Caco-2 (cell line): ENCODE data around the gene PALM2AKAP2. TPM values are rescaled to one million over a fixed set of nuclear protein-coding genes. Genes with fewer than 3 reads are reported as not detected.
A peak's percentile ranks its signal among the peaks of the same experiment; 100 is the strongest.

Experiments used
- BruUV-seq: library from RNA; stranded (reverse); fragments of 400-500 nt; replicated peaks from 2 replicates; lab custom pipeline; 2021; lab: Mats Ljungman, UMichigan
- CTCF ChIA-PET: fragments of 300-600 bp; sonication (Branson Sonifier 250); formaldehyde crosslinking; loops from one replicate; lab custom pipeline; 2022; ENCODE audit warnings: antibody characterized with exemption; lab: Charles Lee
- POLR2A ChIA-PET: fragments of 300-600 bp; sonication (Branson Sonifier 250); formaldehyde crosslinking; loops from one replicate; lab custom pipeline; 2022; ENCODE audit warnings: antibody characterized with exemption; lab: Charles Lee
- DNase-seq, 2 experiments: peaks; one replicate each; pipeline versions ENCODE4 v3.0.0 to v3.0.0-alpha.2; 2020 to 2022
- H3K27me3 ChIP-seq: replicated peaks from 2 replicates; pipeline ENCODE4 v1.6.0; 2011; ENCODE audit warnings: low read length; ENCODE audit not compliant: control insufficient read depth, insufficient read depth
- H3K36me3 ChIP-seq: 2 replicates; pipeline ENCODE4 v1.5.1; 2011; ENCODE audit warnings: low read length; ENCODE audit not compliant: control insufficient read depth, insufficient read depth
- H3K4me1 ChIP-seq: fragments of 250-450 bp; sonication (Bioruptor Pico); 2 replicates; pipeline ENCODE4 v1.5.1; 2020; ENCODE audit warnings: mild to moderate bottlenecking
- H3K4me3 ChIP-seq: 2 replicates; pipeline ENCODE4 v1.5.1; 2011; ENCODE audit warnings: low read depth, mild to moderate bottlenecking, control low read depth, low read length
- H3K9me3 ChIP-seq: fragments of 250-450 bp; sonication (Bioruptor Pico); 2 replicates; pipeline ENCODE4 v1.5.1; 2020; ENCODE audit warnings: mild to moderate bottlenecking, moderate library complexity
- H3K27ac Mint-ChIP-seq: one replicate; pipeline ENCODE4 v1.8.0; 2022; ENCODE audit warnings: mixed read lengths; ENCODE audit not compliant: unreplicated experiment
- H3K27me3 Mint-ChIP-seq: one replicate; pipeline ENCODE4 v1.8.0; 2022; ENCODE audit warnings: mixed read lengths; ENCODE audit not compliant: insufficient read depth, unreplicated experiment
- H3K36me3 Mint-ChIP-seq: one replicate; pipeline ENCODE4 v1.8.0; 2022; ENCODE audit warnings: mild to moderate bottlenecking, mixed read lengths; ENCODE audit not compliant: insufficient read depth, unreplicated experiment
- H3K4me1 Mint-ChIP-seq: one replicate; pipeline ENCODE4 v1.8.0; 2022; ENCODE audit warnings: low read depth, mixed read lengths; ENCODE audit not compliant: unreplicated experiment
- H3K4me3 Mint-ChIP-seq: one replicate; pipeline ENCODE4 v1.8.0; 2022; ENCODE audit warnings: mild to moderate bottlenecking, moderate library complexity, mixed read lengths; ENCODE audit not compliant: unreplicated experiment
- H3K9me3 Mint-ChIP-seq: one replicate; pipeline ENCODE4 v1.8.0; 2022; ENCODE audit warnings: mixed read lengths; ENCODE audit not compliant: unreplicated experiment
- CTCF ChIP-seq, 2 experiments: fragments of 200-600 bp in 1 of 2; IDR thresholded peaks; 1 replicate in 1 of 2; 2 replicates in 1 of 2; pipeline versions ENCODE4 v1.5.1 to v1.8.0; 2011 to 2022; ENCODE audit warnings: antibody characterized with exemption in 1 of 2, control low read depth in 1 of 2, inconsistent platforms in 1 of 2, low read depth in 1 of 2, low read length in 1 of 2, mild to moderate bottlenecking in 1 of 2, moderate library complexity in 1 of 2; ENCODE audit not compliant: insufficient read depth in 1 of 2, severe bottlenecking in 1 of 2, unreplicated experiment in 1 of 2
- intact Hi-C: fragments of 100-400 bp; cut with micrococcal nuclease; formaldehyde crosslinking; loops from one replicate; pipeline ENCODE4 v1.10.0; 2022; ENCODE audit not compliant: unreplicated experiment
- total RNA-seq: library from RNA; stranded (reverse); gene quantifications from 2 replicates; pipeline ENCODE4 v1.2.3, GENCODE V29; 2022

Gene PALM2AKAP2
- total RNA-seq, 1 experiment from 2014 or later = 0.54 TPM

- no peak overlapping the region for H3K27ac Mint-ChIP-seq
- peaks cover 2% of the 10 kb centered on the region for H3K4me1 Mint-ChIP-seq
- peaks cover 20% of the 10 kb centered on the region for H3K27me3 Mint-ChIP-seq
- ChIA-PET POLR2A (no interaction called here), CTCF (no interaction called here)
- Histone ChIP-seq H3K4me3 (no peak overlapping the region), H3K4me1 (peaks cover 7% of the 10 kb centered on the region), H3K9me3 (no peaks in the 10 kb centered on the region), H3K36me3 (no peaks in the 10 kb centered on the region), H3K27me3 (no peaks in the 10 kb centered on the region)
- no peak for DNase-seq
- no peak overlapping the region for H3K4me3 Mint-ChIP-seq
- no TSS peak for BruUV-seq
- H3K9me3 Mint-ChIP-seq = no peaks in the 10 kb centered on the region
- H3K36me3 Mint-ChIP-seq = no peaks in the 10 kb centered on the region
- TF ChIP-seq CTCF (IDR thresholded peaks at IDR 0.05; ENCODE audit: insufficient read depth in 1 of 2, low read depth in 1 of 2, low read length in 1 of 2, severe bottlenecking in 1 of 2, unreplicated experiment in 1 of 2) = no peak
- intact Hi-C loops = no loop called here
These were observed 3.6 kb upstream of the PALM2AKAP2 start for GRCh38 chr9:109776391-109776790.

DNA sequence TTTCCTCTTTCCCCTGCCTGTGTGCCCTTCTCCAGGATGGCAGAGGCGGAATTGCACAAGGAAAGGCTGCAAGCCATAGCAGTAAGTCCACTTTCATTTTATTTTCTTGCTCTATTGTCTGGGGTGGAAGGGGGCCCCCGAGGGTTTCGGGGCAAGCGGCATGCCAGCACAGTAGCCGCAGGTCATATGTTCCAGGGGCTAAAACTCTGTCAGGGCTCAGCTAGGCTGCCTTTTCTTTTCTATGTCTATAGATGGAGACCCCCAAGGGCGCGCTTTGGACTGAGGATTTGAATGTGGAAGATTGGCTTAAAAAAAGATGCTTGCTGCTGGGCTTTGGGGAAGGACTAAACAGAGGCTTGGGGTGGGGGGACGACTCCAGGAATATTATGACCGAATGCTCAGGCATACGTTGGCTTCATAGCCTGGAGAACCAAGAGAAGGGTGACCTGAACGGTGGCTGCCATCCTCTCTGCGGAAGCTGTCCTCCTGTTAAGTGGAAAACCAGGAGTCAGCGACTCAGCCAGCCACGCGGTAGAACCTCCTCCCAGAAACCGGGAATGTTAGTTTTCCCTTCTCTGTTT, 545 bp downstream of the PALM2AKAP2 start:
- intact Hi-C loops = no loop called here
- BruUV-seq = no TSS peak

DNA sequence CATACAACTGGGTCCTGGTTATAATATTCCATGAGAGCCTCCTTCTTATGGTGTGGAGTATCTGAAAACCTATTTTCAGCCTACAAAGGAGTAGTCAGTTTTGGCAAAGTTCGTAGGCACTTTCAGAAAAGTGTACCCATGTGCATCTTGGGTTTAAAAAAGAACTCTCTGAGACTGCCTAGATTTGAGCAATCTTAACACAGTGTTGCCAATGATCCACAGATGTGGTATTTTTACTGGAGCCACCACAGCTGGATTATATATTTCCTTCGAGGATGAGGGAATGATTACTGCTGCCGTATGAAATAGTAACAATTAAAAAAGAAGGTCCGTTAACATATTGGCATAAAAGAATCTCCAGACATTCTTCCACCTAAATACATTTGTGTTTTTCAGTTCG, 1.1 kb downstream of the PALM2AKAP2 start:
- no peak for DNase-seq
- ChIA-PET CTCF (no interaction called here), POLR2A (no interaction called here)
- Mint-ChIP-seq H3K9me3 (no peaks in the 10 kb centered on the region), H3K27ac (no peak overlapping the region), H3K4me1 (no peaks in the 10 kb centered on the region), H3K27me3 (peaks cover 28% of the 10 kb centered on the region), H3K36me3 (no peaks in the 10 kb centered on the region), H3K4me3 (peak overlapping the region; percentile 75)
- no peaks in the 10 kb centered on the region for H3K9me3 ChIP-seq
- intact Hi-C loops = no loop called here
- no TSS peak for BruUV-seq
- no peak overlapping the region for H3K4me3 ChIP-seq
- no peaks in the 10 kb centered on the region for H3K27me3 ChIP-seq
- peaks cover 3% of the 10 kb centered on the region; the same call in 1 of the 2 replicates for H3K4me1 ChIP-seq
- H3K36me3 ChIP-seq = no peaks in the 10 kb centered on the region
- TF ChIP-seq CTCF (IDR thresholded peaks at IDR 0.05; ENCODE audit: insufficient read depth in 1 of 2, low read depth in 1 of 2, low read length in 1 of 2, severe bottlenecking in 1 of 2, unreplicated experiment in 1 of 2) = no peak

More for the DNA sequence above, 545 bp downstream of the PALM2AKAP2 start:
- no peaks in the 10 kb centered on the region for H3K4me1 Mint-ChIP-seq
- Histone ChIP-seq H3K27me3 (no peaks in the 10 kb centered on the region), H3K4me3 (peak overlapping the region; percentile 17), H3K4me1 (peaks cover 3% of the 10 kb centered on the region; the same call in 1 of the 2 replicates), H3K36me3 (no peaks in the 10 kb centered on the region), H3K9me3 (no peaks in the 10 kb centered on the region)
- ChIA-PET CTCF (no interaction called here), POLR2A (no interaction called here)
- H3K4me3 Mint-ChIP-seq = peak overlapping the region; percentile 75
- no peak for DNase-seq
- peaks cover 26% of the 10 kb centered on the region for H3K27me3 Mint-ChIP-seq
- H3K9me3 Mint-ChIP-seq = no peaks in the 10 kb centered on the region
- no peak for TF ChIP-seq CTCF (IDR thresholded peaks at IDR 0.05; ENCODE audit: insufficient read depth in 1 of 2, low read depth in 1 of 2, low read length in 1 of 2, severe bottlenecking in 1 of 2, unreplicated experiment in 1 of 2)
- no peaks in the 10 kb centered on the region for H3K36me3 Mint-ChIP-seq
- H3K27ac Mint-ChIP-seq = no peak overlapping the region
